ENCODE data around the gene EYS. TPM values are rescaled to one million over a fixed set of nuclear protein-coding genes. Genes with fewer than 3 reads are reported as not detected.

The EYS gene
- total RNA-seq, 1 donor from 2014 or later, result 0.06 TPM

DNA sequence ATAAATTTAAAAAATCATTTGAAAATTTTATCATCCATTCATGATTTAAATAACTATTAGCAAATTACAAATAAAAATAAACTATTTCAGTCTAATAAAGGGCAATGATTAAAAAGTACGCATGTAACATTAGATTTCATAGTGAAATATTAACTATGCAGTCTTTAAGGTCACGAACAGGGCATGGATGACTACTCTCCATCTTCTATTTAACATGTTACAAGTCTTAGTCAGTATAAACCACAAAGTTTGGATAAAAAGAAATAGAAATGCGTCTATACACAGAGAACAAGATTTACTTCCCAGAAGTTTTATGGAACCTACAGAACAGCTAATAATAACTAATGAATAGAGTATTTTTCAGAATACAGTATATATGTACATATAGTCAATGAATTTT lies 1016.0 kb downstream of the EYS start:
- DNase-seq (ENCODE audit: low read depth), result no peak
- H3K4me3 ChIP-seq (ENCODE audit: low read depth, low read length), result no peak overlapping the region
- no peak for TF ChIP-seq CTCF (conservative IDR thresholded peaks at IDR 0.05; ENCODE audit: low read depth, low read length)

GRCh38 chr6:64685401-64685800 lies 1021.6 kb downstream of the EYS start:
- TF ChIP-seq CTCF (conservative IDR thresholded peaks at IDR 0.05; ENCODE audit: low read depth, low read length), result no peak
- no peak overlapping the region for H3K4me3 ChIP-seq (ENCODE audit: low read depth, low read length)
- DNase-seq (ENCODE audit: low read depth), result no peak

DNA sequence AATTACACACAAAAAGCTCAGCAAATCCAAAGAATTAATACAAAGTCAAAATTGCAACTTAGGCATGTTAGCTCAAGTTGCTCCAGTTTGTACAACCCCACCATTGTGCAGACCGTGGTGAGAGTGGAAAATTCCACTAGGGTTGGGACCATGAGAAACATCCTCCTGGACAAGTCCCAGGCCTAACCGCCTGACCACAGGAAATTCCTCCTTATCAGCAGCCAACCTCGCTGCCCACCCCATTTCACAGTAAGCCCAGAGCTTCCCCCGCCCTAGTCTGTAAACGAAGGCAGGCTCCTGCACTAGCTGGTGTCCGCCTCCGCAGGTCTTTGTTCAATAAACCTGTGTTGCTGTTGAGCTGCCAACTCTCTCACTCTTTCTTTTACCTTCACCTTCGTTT lies 1023.3 kb downstream of the EYS start:
- no peak overlapping the region for H3K4me3 ChIP-seq (ENCODE audit: low read depth, low read length)
- no peak for DNase-seq (ENCODE audit: low read depth)
- no peak for TF ChIP-seq CTCF (conservative IDR thresholded peaks at IDR 0.05; ENCODE audit: low read depth, low read length)

GRCh38 chr6:64681416-64682160 lies 1025.4 kb downstream of the EYS start:
- H3K4me3 ChIP-seq (ENCODE audit: low read depth, low read length), result no peak overlapping the region
- TF ChIP-seq CTCF (conservative IDR thresholded peaks at IDR 0.05; ENCODE audit: low read depth, low read length), result no peak
- DNase-seq (ENCODE audit: low read depth), result no peak

- no peak for TF ChIP-seq CTCF (conservative IDR thresholded peaks at IDR 0.05; ENCODE audit: low read depth, low read length)
- DNase-seq (ENCODE audit: low read depth), result no peak
- H3K4me3 ChIP-seq (ENCODE audit: low read depth, low read length), result no peak overlapping the region
Measured at GRCh38 chr6:64680446-64680845, 1026.6 kb downstream of the EYS start.

GRCh38 chr6:64679416-64679815 lies 1027.6 kb downstream of the EYS start:
- H3K4me3 ChIP-seq (ENCODE audit: low read depth, low read length), result no peak overlapping the region
- no peak for DNase-seq (ENCODE audit: low read depth)
- TF ChIP-seq CTCF (conservative IDR thresholded peaks at IDR 0.05; ENCODE audit: low read depth, low read length), result no peak

DNA sequence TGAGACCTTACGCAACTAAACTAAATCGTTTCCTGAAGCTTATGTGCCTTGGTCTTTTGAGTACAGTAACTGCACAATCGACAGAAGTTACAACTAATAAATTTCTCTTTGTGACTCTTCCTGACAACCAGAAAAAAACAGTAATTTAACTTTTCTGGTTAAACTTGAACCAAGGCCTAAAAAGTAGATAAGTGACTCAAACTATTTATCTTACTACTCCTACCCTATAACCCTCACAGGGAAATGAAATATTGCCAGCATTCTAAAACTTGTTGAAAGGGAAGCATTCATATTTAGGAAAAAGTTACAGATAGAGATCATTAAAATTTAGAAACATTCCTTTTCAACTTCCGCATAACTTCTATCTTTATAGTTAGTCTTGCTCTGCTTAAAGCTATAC lies 1034.4 kb downstream of the EYS start:
- TF ChIP-seq CTCF (conservative IDR thresholded peaks at IDR 0.05; ENCODE audit: low read depth, low read length), result no peak
- DNase-seq (ENCODE audit: low read depth), result no peak
- no peak overlapping the region for H3K4me3 ChIP-seq (ENCODE audit: low read depth, low read length)

Measured in epithelial cell of proximal tubule (primary cell).